Esophagus muscularis mucosa (tissue), 3 donors: ENCODE results near the gene RMRP.
"Not testable (repeated sequence)": the region's sequence is repeated elsewhere in the genome, so short reads cannot be mapped to it uniquely, and the experiment has no call there.

Source experiments
- CTCF ChIP-seq, 3 experiments: fragments of 200-600 bp in 2 of 3; fragments of 450-650 bp in 1 of 3; sonication (generic) in 2 of 3; IDR thresholded peaks; one replicate each; pipeline ENCODE4 v1.5.1; 2017 to 2019; ENCODE audit warnings: antibody characterized with exemption in 3 of 3, mild to moderate bottlenecking in 2 of 3, moderate library complexity in 1 of 3
- POLR2A ChIP-seq: fragments of 450-650 bp; IDR thresholded peaks from one replicate; pipeline ENCODE4 v1.6.1; 2017; ENCODE audit warnings: antibody characterized with exemption, moderate library complexity, mild to moderate bottlenecking, low read depth

DNA sequence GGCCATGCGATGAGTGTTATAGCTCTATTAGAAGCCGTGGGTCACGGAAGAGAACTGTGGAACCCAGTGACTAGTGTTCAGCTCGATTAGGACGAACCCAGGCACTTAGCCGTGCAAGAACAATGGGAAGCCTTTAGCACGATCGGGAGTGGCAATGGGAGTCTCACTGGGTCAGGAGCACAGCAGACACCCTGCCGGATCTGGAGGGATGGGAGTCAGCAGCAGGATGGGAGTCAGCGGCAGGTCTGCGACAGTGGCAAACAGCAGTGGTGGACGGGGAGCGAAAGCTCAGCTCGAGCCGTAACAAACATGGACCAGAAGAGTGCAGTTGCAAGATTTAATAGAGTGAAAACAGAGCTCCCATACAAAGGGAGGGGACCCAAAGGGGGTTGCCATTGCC lies 17.4 kb downstream of the RMRP start:
- not testable (repeated sequence) for TF ChIP-seq CTCF (IDR thresholded peaks at IDR 0.05); POLR2A
